HL-60 (cell line): ENCODE data around the gene SHISA3.

Source experiments
- POLR2AphosphoS5 ChIP-seq: IDR thresholded peaks from 2 replicates; pipeline ENCODE4 v1.6.1; 2012; ENCODE audit warnings: low read depth
- TF ChIP-seq, protein P1 (sequence below): IDR thresholded peaks from one replicate; pipeline ENCODE4 v1.5.1; 2011; ENCODE audit warnings: low read length, control low read depth, inconsistent platforms; ENCODE audit not compliant: insufficient read depth
- TF ChIP-seq, protein P2 (sequence below): IDR thresholded peaks from 2 replicates; pipeline ENCODE4 v1.6.1; 2012; ENCODE audit warnings: low read depth; ENCODE audit not compliant: insufficient replicate concordance

GRCh38 chr4:42395595-42395994 is 1.7 kb upstream of the SHISA3 start:
- TF ChIP-seq, protein P1, sequence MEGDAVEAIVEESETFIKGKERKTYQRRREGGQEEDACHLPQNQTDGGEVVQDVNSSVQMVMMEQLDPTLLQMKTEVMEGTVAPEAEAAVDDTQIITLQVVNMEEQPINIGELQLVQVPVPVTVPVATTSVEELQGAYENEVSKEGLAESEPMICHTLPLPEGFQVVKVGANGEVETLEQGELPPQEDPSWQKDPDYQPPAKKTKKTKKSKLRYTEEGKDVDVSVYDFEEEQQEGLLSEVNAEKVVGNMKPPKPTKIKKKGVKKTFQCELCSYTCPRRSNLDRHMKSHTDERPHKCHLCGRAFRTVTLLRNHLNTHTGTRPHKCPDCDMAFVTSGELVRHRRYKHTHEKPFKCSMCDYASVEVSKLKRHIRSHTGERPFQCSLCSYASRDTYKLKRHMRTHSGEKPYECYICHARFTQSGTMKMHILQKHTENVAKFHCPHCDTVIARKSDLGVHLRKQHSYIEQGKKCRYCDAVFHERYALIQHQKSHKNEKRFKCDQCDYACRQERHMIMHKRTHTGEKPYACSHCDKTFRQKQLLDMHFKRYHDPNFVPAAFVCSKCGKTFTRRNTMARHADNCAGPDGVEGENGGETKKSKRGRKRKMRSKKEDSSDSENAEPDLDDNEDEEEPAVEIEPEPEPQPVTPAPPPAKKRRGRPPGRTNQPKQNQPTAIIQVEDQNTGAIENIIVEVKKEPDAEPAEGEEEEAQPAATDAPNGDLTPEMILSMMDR: no peak
- TF ChIP-seq, protein P2, sequence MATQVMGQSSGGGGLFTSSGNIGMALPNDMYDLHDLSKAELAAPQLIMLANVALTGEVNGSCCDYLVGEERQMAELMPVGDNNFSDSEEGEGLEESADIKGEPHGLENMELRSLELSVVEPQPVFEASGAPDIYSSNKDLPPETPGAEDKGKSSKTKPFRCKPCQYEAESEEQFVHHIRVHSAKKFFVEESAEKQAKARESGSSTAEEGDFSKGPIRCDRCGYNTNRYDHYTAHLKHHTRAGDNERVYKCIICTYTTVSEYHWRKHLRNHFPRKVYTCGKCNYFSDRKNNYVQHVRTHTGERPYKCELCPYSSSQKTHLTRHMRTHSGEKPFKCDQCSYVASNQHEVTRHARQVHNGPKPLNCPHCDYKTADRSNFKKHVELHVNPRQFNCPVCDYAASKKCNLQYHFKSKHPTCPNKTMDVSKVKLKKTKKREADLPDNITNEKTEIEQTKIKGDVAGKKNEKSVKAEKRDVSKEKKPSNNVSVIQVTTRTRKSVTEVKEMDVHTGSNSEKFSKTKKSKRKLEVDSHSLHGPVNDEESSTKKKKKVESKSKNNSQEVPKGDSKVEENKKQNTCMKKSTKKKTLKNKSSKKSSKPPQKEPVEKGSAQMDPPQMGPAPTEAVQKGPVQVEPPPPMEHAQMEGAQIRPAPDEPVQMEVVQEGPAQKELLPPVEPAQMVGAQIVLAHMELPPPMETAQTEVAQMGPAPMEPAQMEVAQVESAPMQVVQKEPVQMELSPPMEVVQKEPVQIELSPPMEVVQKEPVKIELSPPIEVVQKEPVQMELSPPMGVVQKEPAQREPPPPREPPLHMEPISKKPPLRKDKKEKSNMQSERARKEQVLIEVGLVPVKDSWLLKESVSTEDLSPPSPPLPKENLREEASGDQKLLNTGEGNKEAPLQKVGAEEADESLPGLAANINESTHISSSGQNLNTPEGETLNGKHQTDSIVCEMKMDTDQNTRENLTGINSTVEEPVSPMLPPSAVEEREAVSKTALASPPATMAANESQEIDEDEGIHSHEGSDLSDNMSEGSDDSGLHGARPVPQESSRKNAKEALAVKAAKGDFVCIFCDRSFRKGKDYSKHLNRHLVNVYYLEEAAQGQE: no peak
- no peak for TF ChIP-seq POLR2AphosphoS5
